ENCODE results near the gene ZMYND10. TPM values are rescaled to one million over a fixed set of nuclear protein-coding genes. Genes with fewer than 3 reads are reported as not detected.

Gene ZMYND10
- total and polyA plus RNA-seq, 2 donors (not counting 3 experiments of a cell fraction or from before 2014, with no cell fraction given) = 0.25 to 0.38 TPM

DNA sequence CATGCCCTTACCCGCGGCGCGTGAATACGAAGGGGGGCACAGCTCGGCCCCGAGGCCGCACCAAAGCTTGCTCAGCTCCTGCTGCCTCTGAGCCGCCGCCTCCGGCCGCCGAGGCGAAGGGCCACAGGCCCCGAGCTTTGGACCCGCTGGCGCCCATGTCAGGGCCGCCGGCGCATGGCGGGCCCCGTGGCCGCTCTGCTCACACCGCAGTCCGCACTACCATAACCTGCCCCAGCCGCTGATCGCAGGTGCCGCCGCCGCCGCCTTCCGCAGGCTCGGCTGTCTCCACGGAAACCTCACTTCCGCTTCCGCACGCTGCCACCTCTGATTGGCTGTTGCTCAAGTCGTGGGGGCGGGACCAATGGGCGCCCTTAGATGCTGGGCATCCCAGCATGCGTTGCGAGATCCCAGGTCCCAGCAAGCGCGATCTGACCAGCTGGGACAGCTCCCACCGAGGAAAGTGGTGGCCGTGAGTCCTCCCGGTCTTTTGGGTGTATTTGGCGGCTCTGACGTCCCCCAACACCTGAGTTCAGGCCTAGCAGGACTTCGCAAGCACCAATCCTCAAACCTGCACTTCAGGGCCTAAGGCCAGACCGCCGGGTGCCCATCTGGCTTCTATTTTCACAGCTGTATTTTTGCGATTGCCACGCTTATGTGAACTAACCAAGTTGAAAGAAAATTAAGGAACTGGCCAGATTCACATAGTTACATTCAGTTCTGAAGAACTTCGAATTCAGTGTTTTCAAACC lies 17.4 kb downstream of the ZMYND10 start, which contains the start of gene TUSC2:
TUSC2 (minus strand) TSS at position 281 of the 749 bp plus-strand sequence; CDS start at position 157, 124 bp downstream.
- Histone ChIP-seq H3K4me2 (ENCODE audit: insufficient read depth, low read length) (peak within 1 kb of the TSS; percentile 83), H3K79me2 (ENCODE audit: control insufficient read depth, insufficient read depth, low read length) (peaks cover 35% of the 10 kb centered on the region), H3K27me3 (ENCODE audit: control insufficient read depth in 2 of 2, insufficient read depth in 2 of 2, low read length in 2 of 2) (no peaks in the 10 kb centered on the region), H2AFZ (ENCODE audit: low read depth, low read length) (peak within 1 kb of the TSS; percentile 42), H3K9me1 (replicated peaks; ENCODE audit: control insufficient read depth, extremely low read depth, insufficient read depth, low read length) (no peaks in the 10 kb centered on the region), H3K27ac (ENCODE audit: insufficient read depth, low read depth, low read length) (peak within 1 kb of the TSS; percentile 70), H3K4me3 (replicated peaks in 1 of 3; ENCODE audit: insufficient read depth in 1 of 3, low read depth in 1 of 3, low read length in 3 of 3) (peak within 1 kb of the TSS; percentile 69 to 88 (median 86)), H4K20me1 (replicated peaks; ENCODE audit: control insufficient read depth, extremely low read depth, insufficient read depth, low read length) (no peaks in the 10 kb centered on the region), H3K4me1 (ENCODE audit: control insufficient read depth, extremely low read depth, insufficient read depth, low read length) (peaks cover 28% of the 10 kb centered on the region), H3K9me3 (replicated peaks; ENCODE audit: control insufficient read depth, insufficient read depth, low read length) (no peaks in the 10 kb centered on the region), H3K9ac (replicated peaks; ENCODE audit: extremely low read depth, insufficient read depth, low read length) (peak within 1 kb of the TSS; percentile 87), H3K36me3 (ENCODE audit: control insufficient read depth in 2 of 2, extremely low read depth in 1 of 2, insufficient read depth in 2 of 2, low read length in 2 of 2) (peaks cover 20 to 39% of the 10 kb centered on the region in 2 experiments)
- no TSS peak for BruUV-seq (replicated peaks)
- CTCF ChIA-PET = interaction anchor here (0.8 to 1.8 kb wide), 5 partner anchors 8 to 102 kb away, joined by 3 to 13 read pairs (median 4); partner anchors contain the start of genes HYAL3 and NAA80
- peak; percentile 95 for TF ChIP-seq POLR2AphosphoS5 (IDR thresholded peaks at IDR 0.05; ENCODE audit: insufficient read depth, low read depth, low read length)
- TF ChIP-seq, protein P1, sequence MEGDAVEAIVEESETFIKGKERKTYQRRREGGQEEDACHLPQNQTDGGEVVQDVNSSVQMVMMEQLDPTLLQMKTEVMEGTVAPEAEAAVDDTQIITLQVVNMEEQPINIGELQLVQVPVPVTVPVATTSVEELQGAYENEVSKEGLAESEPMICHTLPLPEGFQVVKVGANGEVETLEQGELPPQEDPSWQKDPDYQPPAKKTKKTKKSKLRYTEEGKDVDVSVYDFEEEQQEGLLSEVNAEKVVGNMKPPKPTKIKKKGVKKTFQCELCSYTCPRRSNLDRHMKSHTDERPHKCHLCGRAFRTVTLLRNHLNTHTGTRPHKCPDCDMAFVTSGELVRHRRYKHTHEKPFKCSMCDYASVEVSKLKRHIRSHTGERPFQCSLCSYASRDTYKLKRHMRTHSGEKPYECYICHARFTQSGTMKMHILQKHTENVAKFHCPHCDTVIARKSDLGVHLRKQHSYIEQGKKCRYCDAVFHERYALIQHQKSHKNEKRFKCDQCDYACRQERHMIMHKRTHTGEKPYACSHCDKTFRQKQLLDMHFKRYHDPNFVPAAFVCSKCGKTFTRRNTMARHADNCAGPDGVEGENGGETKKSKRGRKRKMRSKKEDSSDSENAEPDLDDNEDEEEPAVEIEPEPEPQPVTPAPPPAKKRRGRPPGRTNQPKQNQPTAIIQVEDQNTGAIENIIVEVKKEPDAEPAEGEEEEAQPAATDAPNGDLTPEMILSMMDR (IDR thresholded peaks at IDR 0.05; ENCODE audit: extremely low read depth in 1 of 2, insufficient read depth in 1 of 2, low read depth in 1 of 2, low read length in 2 of 2) = no peak
- TF ChIP-seq POLR2A (IDR thresholded peaks at IDR 0.05; ENCODE audit: low read depth, low read length) = peak; percentile 96
- FAIRE-seq (peak; percentile 99), DNase-seq (ENCODE audit: low read depth, low spot score) (peak; percentile 97)
- POLR2A ChIA-PET = interaction anchor here (0.7 to 1.9 kb wide), 7 partner anchors 8 to 93 kb away, joined by 3 to 8 read pairs (median 4); partner anchors contain the start of genes GNAI2 and IFRD2
- intact Hi-C loops (cut with micrococcal nuclease) = loop anchor here (1.0 kb wide), 1 partner anchor 9 kb away; no protein-coding TSS in a partner anchor
- dilution Hi-C loops (cut with MboI; ENCODE audit: extremely low pct_ligation_motif_present, low sequenced_read_pairs) = no loop called here

Data from endothelial cell of umbilical vein (primary cell).